Measurements from ENCODE around the gene CHST9. TPM values are rescaled to one million over a fixed set of nuclear protein-coding genes. Genes with fewer than 3 reads are reported as not detected.
"Not testable (repeated sequence)": the region's sequence is repeated elsewhere in the genome, so short reads cannot be mapped to it uniquely, and the experiment has no call there.

CHST9 gene
- polyA plus RNA-seq, 1 donor = 11.1 TPM

DNA sequence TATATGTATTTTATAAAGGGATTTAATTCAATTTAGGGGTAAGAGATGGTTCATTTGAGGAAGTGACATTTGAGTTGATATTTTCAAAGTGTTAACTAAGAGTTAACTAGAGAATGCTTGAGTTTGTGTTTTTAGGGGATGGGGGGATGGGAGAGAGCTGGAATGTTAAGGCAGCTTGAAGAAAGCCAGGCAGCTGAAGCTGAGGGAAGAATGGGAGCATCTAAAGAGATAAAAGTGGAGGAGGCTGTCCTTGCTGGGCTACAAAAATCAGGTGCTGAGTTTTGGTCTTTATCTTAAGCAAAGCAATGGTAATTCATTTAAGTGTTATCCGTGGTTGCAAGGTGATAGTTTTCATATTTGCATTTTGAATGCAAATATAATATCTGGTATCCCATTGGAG is 9.2 kb downstream of the CHST9 start:
- Histone ChIP-seq H3K36me3 (ENCODE audit: control insufficient read depth, insufficient read depth, low read length) (no peaks in the 10 kb centered on the region), H3K4me3 (ENCODE audit: low read length) (no peak overlapping the region), H3K4me1 (ENCODE audit: control insufficient read depth, insufficient read depth, low read length) (no peaks in the 10 kb centered on the region), H3K27ac (ENCODE audit: low read length) (no peak overlapping the region), H3K27me3 (ENCODE audit: control insufficient read depth, insufficient read depth, low read length) (no peaks in the 10 kb centered on the region), H3K9me3 (ENCODE audit: control insufficient read depth, low read depth, low read length) (no peaks in the 10 kb centered on the region)
- WGBS (ENCODE audit: insufficient coverage, low lambda C conversion rate) = 0% methylated on average over 1 of the region's 1 CpG
- DNase-seq = no peak

- Histone ChIP-seq H3K36me3 (ENCODE audit: control insufficient read depth, insufficient read depth, low read length) (no peaks in the 10 kb centered on the region), H3K27ac (ENCODE audit: low read length) (no peak overlapping the region), H3K4me1 (ENCODE audit: control insufficient read depth, insufficient read depth, low read length) (no peaks in the 10 kb centered on the region), H3K4me3 (ENCODE audit: low read length) (no peak overlapping the region), H3K9me3 (ENCODE audit: control insufficient read depth, low read depth, low read length) (no peaks in the 10 kb centered on the region), H3K27me3 (ENCODE audit: control insufficient read depth, insufficient read depth, low read length) (no peaks in the 10 kb centered on the region)
- 80% methylated on average over 1 of the region's 2 CpGs for WGBS (ENCODE audit: insufficient coverage, low lambda C conversion rate)
- DNase-seq = no peak
These were observed 9.9 kb downstream of the CHST9 start for GRCh38 chr18:27175245-27175644.

GRCh38 chr18:27171993-27172392 is 13.1 kb downstream of the CHST9 start:
- DNase-seq = no peak
- WGBS (ENCODE audit: insufficient coverage, low lambda C conversion rate) = 57% methylated on average over 1 of the region's 1 CpG
- no peak overlapping the region for H3K4me3 ChIP-seq (ENCODE audit: low read length)

DNA sequence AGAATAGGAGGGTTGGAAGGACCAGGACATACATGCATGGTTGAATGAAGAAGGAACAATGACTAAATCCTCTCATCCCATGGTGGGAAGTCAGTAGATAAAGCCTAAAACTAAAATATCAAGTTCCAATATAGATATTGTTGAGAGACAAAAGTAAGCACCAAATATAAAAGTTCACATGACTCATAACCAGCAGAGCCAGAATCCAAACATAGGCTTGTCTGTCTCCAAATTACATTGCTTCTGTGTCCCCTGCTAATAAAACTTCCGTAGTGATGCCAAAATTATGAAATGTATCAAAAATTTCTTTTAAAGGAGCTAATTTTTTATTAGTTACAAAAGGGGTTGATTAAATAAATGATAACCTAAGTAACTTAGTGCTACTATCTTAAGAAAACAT is 19.7 kb downstream of the CHST9 start:
- Histone ChIP-seq H3K4me3 (ENCODE audit: low read length) (no peak overlapping the region), H3K4me1 (ENCODE audit: control insufficient read depth, insufficient read depth, low read length) (no peaks in the 10 kb centered on the region), H3K27ac (ENCODE audit: low read length) (no peak overlapping the region), H3K9me3 (ENCODE audit: control insufficient read depth, low read depth, low read length) (no peaks in the 10 kb centered on the region), H3K27me3 (ENCODE audit: control insufficient read depth, insufficient read depth, low read length) (no peaks in the 10 kb centered on the region), H3K36me3 (ENCODE audit: control insufficient read depth, insufficient read depth, low read length) (no peaks in the 10 kb centered on the region)
- DNase-seq = no peak
- 80% methylated on average over 1 of the region's 1 CpG for WGBS (ENCODE audit: insufficient coverage, low lambda C conversion rate)

More at GRCh38 chr18:27171993-27172392, 13.1 kb downstream of the CHST9 start:
- no peaks in the 10 kb centered on the region for H3K36me3 ChIP-seq (ENCODE audit: control insufficient read depth, insufficient read depth, low read length)
- H3K4me1 ChIP-seq (ENCODE audit: control insufficient read depth, insufficient read depth, low read length) = no peaks in the 10 kb centered on the region
- H3K27ac ChIP-seq (ENCODE audit: low read length) = no peak overlapping the region
- no peaks in the 10 kb centered on the region for H3K9me3 ChIP-seq (ENCODE audit: control insufficient read depth, low read depth, low read length)
- no peaks in the 10 kb centered on the region for H3K27me3 ChIP-seq (ENCODE audit: control insufficient read depth, insufficient read depth, low read length)

DNA sequence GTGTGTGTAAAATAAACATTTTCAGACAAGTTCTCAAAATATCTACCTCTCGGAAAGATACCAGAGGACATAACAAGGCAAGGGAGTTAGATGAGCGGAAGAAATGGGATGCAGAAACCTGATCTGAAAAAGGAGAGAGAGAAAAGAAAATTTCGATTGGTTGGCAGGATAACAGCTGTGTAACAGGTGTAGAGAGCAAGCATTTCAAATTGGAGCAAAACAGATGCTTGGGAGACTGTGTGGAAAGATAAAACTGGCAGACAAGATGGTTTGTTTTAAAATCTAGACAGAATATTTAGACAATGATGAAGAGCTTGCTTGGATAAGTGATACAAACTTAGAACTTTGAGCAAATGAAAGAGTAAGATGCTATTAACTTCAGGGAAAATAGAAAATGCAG is 20.2 kb downstream of the CHST9 start:
- H3K4me3 ChIP-seq (ENCODE audit: low read length) = no peak overlapping the region
- H3K27me3 ChIP-seq (ENCODE audit: control insufficient read depth, insufficient read depth, low read length) = no peaks in the 10 kb centered on the region
- no peak for DNase-seq
- WGBS (ENCODE audit: insufficient coverage, low lambda C conversion rate) = 50% methylated on average over 2 of the region's 3 CpGs
- no peaks in the 10 kb centered on the region for H3K9me3 ChIP-seq (ENCODE audit: control insufficient read depth, low read depth, low read length)
- no peak overlapping the region for H3K27ac ChIP-seq (ENCODE audit: low read length)
- no peaks in the 10 kb centered on the region for H3K4me1 ChIP-seq (ENCODE audit: control insufficient read depth, insufficient read depth, low read length)
- no peaks in the 10 kb centered on the region for H3K36me3 ChIP-seq (ENCODE audit: control insufficient read depth, insufficient read depth, low read length)

- not testable (repeated sequence) for H3K4me1 ChIP-seq (ENCODE audit: control insufficient read depth, insufficient read depth, low read length); H3K36me3 ChIP-seq (ENCODE audit: control insufficient read depth, insufficient read depth, low read length); H3K9me3 ChIP-seq (ENCODE audit: control insufficient read depth, low read depth, low read length); H3K27ac ChIP-seq (ENCODE audit: low read length); H3K27me3 ChIP-seq (ENCODE audit: control insufficient read depth, insufficient read depth, low read length); H3K4me3 ChIP-seq (ENCODE audit: low read length); DNase-seq
- no CpG with 5 or more reads among the region's 12 CpGs for WGBS (ENCODE audit: insufficient coverage, low lambda C conversion rate)
These were observed 21.9 kb downstream of the CHST9 start for GRCh38 chr18:27163197-27163716.

DNA sequence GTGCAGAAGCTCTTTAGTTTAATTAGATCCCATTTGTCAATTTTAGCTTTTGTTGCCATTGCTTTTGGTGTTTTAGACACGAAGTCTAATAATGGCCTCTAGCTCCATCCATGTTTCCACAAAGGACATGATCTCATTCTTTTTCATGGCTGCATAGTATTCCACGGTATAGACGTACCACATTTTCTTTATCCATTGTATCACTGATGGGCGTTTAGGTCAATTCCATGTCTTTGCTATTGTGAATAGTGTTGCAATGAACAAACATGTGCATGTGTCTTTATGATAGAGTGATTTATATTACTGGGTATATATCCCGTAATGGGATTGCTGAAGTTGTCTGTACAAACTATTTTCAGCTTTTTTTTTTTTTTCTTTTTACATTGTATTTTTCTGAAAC is 35.9 kb downstream of the CHST9 start:
- WGBS (ENCODE audit: insufficient coverage, low lambda C conversion rate) = 100% methylated on average over 1 of the region's 5 CpGs

GRCh38 chr18:27144672-27145071 is 40.4 kb downstream of the CHST9 start:
- no peak for DNase-seq
- H3K27me3 ChIP-seq (ENCODE audit: control insufficient read depth, insufficient read depth, low read length) = no peaks in the 10 kb centered on the region
- H3K4me3 ChIP-seq (ENCODE audit: low read length) = no peak overlapping the region
- peaks cover 4% of the 10 kb centered on the region for H3K4me1 ChIP-seq (ENCODE audit: control insufficient read depth, insufficient read depth, low read length)
- no peaks in the 10 kb centered on the region for H3K9me3 ChIP-seq (ENCODE audit: control insufficient read depth, low read depth, low read length)
- no peak overlapping the region for H3K27ac ChIP-seq (ENCODE audit: low read length)
- WGBS (ENCODE audit: insufficient coverage, low lambda C conversion rate) = no CpG with 5 or more reads among the region's 3 CpGs
- no peaks in the 10 kb centered on the region for H3K36me3 ChIP-seq (ENCODE audit: control insufficient read depth, insufficient read depth, low read length)

More for the DNA sequence above, 35.9 kb downstream of the CHST9 start:
- H3K4me1 ChIP-seq (ENCODE audit: control insufficient read depth, insufficient read depth, low read length); H3K9me3 ChIP-seq (ENCODE audit: control insufficient read depth, low read depth, low read length); DNase-seq; H3K27ac ChIP-seq (ENCODE audit: low read length); H3K36me3 ChIP-seq (ENCODE audit: control insufficient read depth, insufficient read depth, low read length); H3K27me3 ChIP-seq (ENCODE audit: control insufficient read depth, insufficient read depth, low read length); H3K4me3 ChIP-seq (ENCODE audit: low read length): not testable (repeated sequence)

GRCh38 chr18:27143580-27144287 is 41.4 kb downstream of the CHST9 start:
- Histone ChIP-seq H3K27me3 (ENCODE audit: control insufficient read depth, insufficient read depth, low read length) (no peaks in the 10 kb centered on the region), H3K9me3 (ENCODE audit: control insufficient read depth, low read depth, low read length) (no peaks in the 10 kb centered on the region), H3K4me1 (ENCODE audit: control insufficient read depth, insufficient read depth, low read length) (peaks cover 4% of the 10 kb centered on the region), H3K36me3 (ENCODE audit: control insufficient read depth, insufficient read depth, low read length) (no peaks in the 10 kb centered on the region), H3K27ac (ENCODE audit: low read length) (no peak overlapping the region), H3K4me3 (ENCODE audit: low read length) (no peak overlapping the region)
- no CpG with 5 or more reads among the region's 10 CpGs for WGBS (ENCODE audit: insufficient coverage, low lambda C conversion rate)
- DNase-seq = peak in 1 of 2 donors; percentile 16

DNA sequence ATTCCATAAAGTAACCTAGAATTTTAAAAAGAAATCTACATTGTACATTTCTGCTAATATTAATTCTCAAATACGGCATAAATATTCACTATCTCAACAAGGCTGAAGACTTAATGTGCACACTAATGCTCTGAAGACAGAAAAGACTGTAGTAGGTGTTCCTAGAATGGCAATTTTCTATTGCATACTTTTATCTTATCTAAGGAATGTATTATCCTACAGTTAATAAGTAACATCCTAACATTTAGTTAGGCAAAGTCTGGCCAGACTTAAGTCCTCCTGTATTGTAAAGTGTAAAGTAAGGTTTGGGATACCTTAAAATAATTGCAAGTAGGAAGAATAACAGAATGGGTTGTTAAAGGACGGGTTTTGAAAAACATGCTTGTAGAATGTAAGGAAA is 42.2 kb downstream of the CHST9 start:
- Histone ChIP-seq H3K4me1 (ENCODE audit: control insufficient read depth, insufficient read depth, low read length) (peaks cover 4% of the 10 kb centered on the region), H3K4me3 (ENCODE audit: low read length) (peak overlapping the region; percentile 19), H3K27me3 (ENCODE audit: control insufficient read depth, insufficient read depth, low read length) (no peaks in the 10 kb centered on the region), H3K9me3 (ENCODE audit: control insufficient read depth, low read depth, low read length) (no peaks in the 10 kb centered on the region), H3K27ac (ENCODE audit: low read length) (peak overlapping the region; percentile 1), H3K36me3 (ENCODE audit: control insufficient read depth, insufficient read depth, low read length) (no peaks in the 10 kb centered on the region)
- peak; percentile 9 to 40 for DNase-seq
- WGBS (ENCODE audit: insufficient coverage, low lambda C conversion rate) = 20% methylated on average over 1 of the region's 2 CpGs

DNA sequence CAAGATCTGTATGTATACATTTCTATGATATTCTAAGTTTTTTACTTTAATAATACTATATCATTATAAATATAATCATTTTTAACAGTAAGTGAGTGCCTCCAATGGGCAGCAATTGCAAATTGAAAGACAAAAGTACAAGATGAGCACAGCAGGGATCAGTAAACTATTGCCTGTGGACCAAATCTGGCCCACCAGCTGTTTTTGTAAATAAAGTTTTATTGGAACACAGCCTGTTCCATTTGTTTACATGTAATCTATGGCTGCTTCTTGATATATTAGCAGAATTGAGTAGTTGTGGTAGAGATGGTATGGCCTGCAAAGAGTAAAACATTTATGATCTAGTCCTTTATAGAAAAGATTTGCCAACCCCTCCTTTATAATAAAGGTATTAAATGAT is 43.2 kb downstream of the CHST9 start:
- Histone ChIP-seq H3K27me3 (ENCODE audit: control insufficient read depth, insufficient read depth, low read length) (no peaks in the 10 kb centered on the region), H3K9me3 (ENCODE audit: control insufficient read depth, low read depth, low read length) (no peaks in the 10 kb centered on the region), H3K36me3 (ENCODE audit: control insufficient read depth, insufficient read depth, low read length) (no peaks in the 10 kb centered on the region), H3K27ac (ENCODE audit: low read length) (no peak overlapping the region), H3K4me1 (ENCODE audit: control insufficient read depth, insufficient read depth, low read length) (peaks cover 4% of the 10 kb centered on the region), H3K4me3 (ENCODE audit: low read length) (peak overlapping the region; percentile 19)
- DNase-seq = no peak
